ENCODE measurements around the gene CAPN5.

DNA sequence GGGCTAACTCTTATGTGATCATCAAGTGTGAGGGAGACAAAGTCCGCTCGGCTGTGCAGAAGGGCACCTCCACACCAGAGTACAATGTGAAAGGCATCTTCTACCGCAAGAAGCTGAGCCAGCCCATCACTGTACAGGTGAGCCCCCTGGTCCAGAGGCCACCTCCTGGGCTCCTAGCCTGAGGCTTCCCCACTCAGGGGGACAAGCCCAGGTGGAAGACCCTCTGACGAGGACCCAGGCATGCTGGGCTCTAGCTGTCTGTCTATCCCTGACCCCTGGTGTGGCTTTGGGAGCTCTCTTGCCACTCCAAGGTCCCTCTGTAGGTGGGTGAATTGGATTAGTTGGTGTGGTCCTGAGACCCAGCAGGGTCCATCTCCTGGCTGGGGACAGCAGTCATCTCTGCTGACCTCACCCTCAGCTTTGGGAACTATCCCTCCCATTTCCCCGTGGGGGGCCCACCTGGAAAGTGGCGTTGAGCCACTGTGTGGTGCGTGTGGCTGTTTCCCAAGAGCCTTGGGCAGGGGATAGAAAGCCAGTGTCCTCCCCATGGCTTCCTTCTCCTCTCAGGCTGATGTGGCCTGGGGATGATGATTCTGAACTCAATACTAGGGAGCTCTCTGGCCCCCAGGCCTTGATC, 55.9 kb downstream of the CAPN5 start:
- TF ChIP-seq, protein P1, sequence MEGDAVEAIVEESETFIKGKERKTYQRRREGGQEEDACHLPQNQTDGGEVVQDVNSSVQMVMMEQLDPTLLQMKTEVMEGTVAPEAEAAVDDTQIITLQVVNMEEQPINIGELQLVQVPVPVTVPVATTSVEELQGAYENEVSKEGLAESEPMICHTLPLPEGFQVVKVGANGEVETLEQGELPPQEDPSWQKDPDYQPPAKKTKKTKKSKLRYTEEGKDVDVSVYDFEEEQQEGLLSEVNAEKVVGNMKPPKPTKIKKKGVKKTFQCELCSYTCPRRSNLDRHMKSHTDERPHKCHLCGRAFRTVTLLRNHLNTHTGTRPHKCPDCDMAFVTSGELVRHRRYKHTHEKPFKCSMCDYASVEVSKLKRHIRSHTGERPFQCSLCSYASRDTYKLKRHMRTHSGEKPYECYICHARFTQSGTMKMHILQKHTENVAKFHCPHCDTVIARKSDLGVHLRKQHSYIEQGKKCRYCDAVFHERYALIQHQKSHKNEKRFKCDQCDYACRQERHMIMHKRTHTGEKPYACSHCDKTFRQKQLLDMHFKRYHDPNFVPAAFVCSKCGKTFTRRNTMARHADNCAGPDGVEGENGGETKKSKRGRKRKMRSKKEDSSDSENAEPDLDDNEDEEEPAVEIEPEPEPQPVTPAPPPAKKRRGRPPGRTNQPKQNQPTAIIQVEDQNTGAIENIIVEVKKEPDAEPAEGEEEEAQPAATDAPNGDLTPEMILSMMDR (IDR thresholded peaks at IDR 0.05; ENCODE audit: poor library complexity), result no peak
- no peak for TF ChIP-seq EZH2 (IDR thresholded peaks at IDR 0.05; ENCODE audit: borderline replicate concordance)
- TF ChIP-seq EZH2phosphoT487 (IDR thresholded peaks at IDR 0.05; ENCODE audit: low read depth, severe bottlenecking, unreplicated experiment), result no peak
